Stimulated activated CD4-positive, alpha-beta T cell treated with anti-CD3 and anti-CD28 coated beads, TNF-alpha, amount 100 ng/mL, for 24 hours (primary cell): Measurements from ENCODE around the gene IL17C.

Source experiments
- DNase-seq, 3 experiments: peaks; one replicate each; pipeline ENCODE4 v3.0.0-alpha.2; 2020; ENCODE audit warnings: low read depth in 3 of 3

The IL17C gene

GRCh38 chr16:88627531-88628411 is 10.6 kb upstream of the IL17C start:
- DNase-seq = no peak

DNA sequence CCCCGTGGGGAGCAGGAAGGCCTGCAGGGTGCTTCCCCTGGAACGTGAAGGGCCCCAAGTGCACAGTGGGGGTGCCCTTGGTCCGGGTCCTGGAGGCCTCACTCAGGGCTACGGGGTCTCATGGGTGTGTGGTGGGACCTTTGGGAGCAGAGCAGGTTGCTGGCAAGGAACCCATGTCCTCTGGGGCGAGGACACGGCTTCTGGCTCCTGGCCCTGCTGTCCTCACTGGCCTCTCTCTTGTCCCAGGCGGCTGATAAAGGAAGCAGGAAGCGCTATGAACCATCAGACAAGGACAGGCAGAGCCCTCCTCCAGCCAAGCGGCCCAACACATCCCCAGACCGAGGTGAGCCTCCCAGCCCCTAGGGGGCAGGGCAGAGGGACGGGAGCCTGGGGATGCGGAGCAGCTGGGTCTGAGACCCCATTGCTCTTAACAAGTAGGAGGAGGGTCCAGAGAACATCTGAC is 9.8 kb upstream of the IL17C start:
- DNase-seq = no peak

DNA sequence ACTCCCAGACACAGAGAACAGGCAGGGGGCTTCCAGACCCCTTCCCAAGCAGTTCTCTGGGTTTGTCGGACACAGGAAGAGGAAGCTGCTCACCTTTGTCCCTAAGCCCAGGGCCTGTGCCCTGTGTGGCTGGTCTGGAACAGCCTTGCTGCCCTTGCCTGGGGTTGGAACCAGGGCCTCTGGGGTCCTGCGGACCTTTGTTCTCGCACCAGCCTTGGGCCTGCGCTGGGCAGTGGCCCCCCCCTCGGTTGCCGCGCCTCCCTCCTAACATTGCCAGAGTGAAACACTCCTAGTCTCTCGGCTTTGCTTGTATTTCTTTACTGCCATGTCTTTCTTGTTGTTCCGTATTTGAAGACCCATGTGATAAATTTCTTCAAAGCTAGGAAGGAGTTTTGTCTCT is 8.5 kb upstream of the IL17C start:
- DNase-seq = no peak

- no peak for DNase-seq
Measured at GRCh38 chr16:88630433-88630832, 7.9 kb upstream of the IL17C start.

GRCh38 chr16:88630941-88631340 is 7.4 kb upstream of the IL17C start:
- DNase-seq = no peak

DNA sequence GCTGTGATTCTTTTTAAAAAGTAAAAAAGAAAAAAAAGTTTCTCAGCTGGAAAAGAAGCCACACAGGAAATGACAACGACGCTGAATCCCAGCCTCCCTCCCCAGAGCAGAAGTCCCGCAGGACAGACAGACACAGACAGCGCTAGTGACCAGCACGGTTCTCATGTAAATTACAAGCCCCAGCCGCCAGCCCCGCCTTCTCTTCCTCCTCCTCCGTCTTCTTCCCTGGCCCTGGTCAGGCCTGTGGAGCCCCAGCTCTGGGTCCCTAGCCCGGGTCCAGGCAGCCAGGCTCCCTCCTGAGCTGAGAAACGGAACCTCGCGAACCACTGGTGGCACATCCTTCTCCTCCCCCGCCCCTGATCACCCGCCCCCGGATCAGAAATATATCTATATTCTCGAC is 7.0 kb upstream of the IL17C start:
- no peak for DNase-seq

GRCh38 chr16:88631920-88632586 is 6.3 kb upstream of the IL17C start:
- no peak for DNase-seq

DNA sequence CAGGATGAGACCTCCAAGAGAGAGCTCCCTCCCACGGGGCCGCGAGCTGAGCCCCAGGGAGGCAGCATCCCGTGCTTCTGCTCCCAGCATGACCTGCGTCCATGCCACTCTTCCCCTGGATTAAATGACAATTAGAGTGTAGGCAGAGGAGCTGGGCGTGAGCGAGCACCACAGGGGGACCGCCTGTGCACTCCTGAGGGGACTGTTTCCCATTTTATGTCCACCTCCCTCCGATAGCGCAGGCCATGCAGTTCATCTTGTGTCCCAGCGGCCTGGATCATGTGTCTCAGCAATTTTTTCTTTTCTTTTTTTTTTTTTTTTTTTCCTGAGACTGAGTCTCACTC is 5.8 kb upstream of the IL17C start:
- DNase-seq = no peak

- DNase-seq = peak in 1 of 3 experiments; percentile 59
Measured at GRCh38 chr16:88633684-88634140, 4.7 kb upstream of the IL17C start.

GRCh38 chr16:88634141-88634993 is 4.0 kb upstream of the IL17C start:
- DNase-seq = peak in 1 of 3 experiments; percentile 52

DNA sequence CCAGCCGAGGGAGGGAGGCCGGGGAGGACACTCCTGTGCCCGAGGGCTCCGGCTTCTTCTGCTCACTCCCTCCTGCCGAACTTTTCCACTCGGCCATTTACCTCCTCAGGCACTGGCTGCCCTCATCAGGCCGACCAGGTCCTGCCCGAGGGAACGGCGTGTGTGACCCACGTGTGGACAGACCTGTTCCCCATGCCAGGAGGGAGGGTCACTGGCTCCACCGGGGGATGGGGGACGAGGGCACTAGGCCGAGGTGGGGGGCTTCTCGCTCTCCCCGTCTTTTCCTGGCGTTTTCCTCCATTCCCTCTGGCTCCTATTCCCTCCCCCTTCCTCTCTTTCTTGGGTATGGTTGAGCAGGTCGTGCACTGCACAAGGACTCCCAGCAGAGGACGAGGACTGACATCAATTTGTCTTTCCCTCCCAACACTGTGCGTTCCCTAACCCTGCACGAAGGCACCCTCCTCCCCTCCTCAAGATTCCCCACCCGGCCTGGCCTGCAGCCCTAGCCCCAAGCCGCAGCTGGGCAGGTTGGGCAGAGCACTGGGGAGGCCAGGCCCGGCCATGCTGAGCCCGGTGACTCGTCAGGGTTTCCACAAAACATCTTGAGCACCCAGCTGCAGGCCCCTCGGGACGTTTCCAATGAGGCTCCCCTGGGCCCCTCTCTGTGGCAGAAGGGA is 3.2 kb upstream of the IL17C start:
- no peak for DNase-seq

DNA sequence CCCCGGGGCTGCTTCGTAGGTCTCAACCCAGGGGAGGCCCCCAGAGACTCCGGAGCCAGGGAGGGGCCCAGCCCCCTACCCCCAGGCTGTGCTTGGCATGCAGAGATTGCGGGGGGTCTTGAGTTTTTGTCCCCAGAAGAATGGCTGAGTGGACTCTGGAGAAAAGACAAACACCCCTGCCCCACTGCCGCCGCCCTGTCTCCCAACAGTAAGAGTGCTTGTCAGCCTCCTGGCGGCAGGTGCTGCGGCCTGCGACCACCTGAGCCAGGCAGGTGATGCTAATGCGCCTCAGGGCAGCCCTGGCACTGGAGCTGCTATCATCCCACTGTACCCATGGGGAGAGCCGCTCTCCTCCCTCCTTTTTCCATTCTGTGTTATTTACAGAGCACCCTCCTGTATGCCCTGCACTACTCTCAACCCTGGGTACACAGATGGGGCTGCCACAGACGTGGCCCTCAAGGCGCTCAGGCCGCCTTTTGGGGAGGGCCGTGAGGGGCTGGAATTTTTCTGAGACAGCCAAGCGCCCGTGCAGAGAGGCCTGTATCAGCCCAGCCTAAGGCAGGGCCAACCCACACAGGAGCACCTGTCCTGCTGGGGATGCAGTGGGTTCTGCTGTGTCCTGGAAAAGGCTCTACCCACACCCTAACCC is 2.6 kb upstream of the IL17C start:
- DNase-seq = no peak

- no peak for DNase-seq
Measured at GRCh38 chr16:88636488-88637265, 1.7 kb upstream of the IL17C start.

GRCh38 chr16:88639231-88640038 is 1.1 kb downstream of the IL17C start:
- no peak for DNase-seq

- no peak for DNase-seq
Measured at GRCh38 chr16:88640039-88640495, 1.7 kb downstream of the IL17C start.

- DNase-seq = no peak
Measured at GRCh38 chr16:88640498-88641247, 2.3 kb downstream of the IL17C start.

GRCh38 chr16:88642881-88643643 is 4.7 kb downstream of the IL17C start:
- no peak for DNase-seq

GRCh38 chr16:88643644-88643932 is 5.2 kb downstream of the IL17C start:
- no peak for DNase-seq
